ENCODE measurements around the gene CALCOCO1. TPM values are rescaled to one million over a fixed set of nuclear protein-coding genes. Genes with fewer than 3 reads are reported as not detected.
A peak's percentile ranks its signal among the peaks of the same experiment; 100 is the strongest.

The CALCOCO1 gene
- total and polyA plus RNA-seq, 2 of the 8 experiments (the other 6 are each of a cell fraction or from before 2014, with no cell fraction given) = 20.3 to 39.3 TPM

DNA sequence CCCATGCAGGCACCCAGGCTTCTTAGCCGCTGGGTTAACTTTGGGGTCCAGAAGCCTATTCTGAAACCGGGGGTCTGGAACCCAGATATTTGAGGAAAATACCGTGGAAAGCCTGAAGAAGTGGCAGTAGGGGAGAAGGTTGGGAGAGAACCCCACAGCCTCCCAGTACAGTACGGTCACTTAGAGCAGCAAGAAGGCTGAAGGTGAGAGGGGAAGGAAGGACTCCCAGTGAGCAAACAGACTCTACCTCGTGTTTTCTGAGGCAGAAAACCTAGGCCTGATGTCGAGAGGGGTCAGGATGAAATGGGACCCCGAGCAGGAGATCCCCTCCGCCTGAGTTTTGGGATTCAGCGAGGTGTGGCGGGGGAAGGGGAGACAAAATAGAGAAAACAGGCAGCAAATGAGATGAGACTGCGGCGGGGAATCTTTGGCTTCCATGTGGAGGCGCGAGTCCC, 10.7 kb upstream of the CALCOCO1 start:
- FAIRE-seq (no peak), DNase-seq (ENCODE audit: low read depth in 1 of 2, low spot score in 2 of 2) (no peak)
- Histone ChIP-seq H3K4me1 (replicated peaks in 1 of 4; ENCODE audit: control insufficient read depth in 3 of 4, insufficient read depth in 4 of 4, low read length in 3 of 4) (peaks cover 0 to 9% (median 6%) of the 10 kb centered on the region in 4 experiments; a peak in 5 of 7 replicates), H2BK5ac (ENCODE audit: low read depth, low read length) (no peak overlapping the region), H4K5ac (ENCODE audit: insufficient read length, low read depth, low read length) (no peak overlapping the region), H3K4me2 (ENCODE audit: insufficient read depth in 1 of 2, low read depth in 2 of 2, low read length in 2 of 2) (peak overlapping the region; percentile 73 to 85), H3K36me3 (ENCODE audit: control insufficient read depth in 2 of 4, insufficient read depth in 4 of 4, low read length in 3 of 4) (no peaks in the 10 kb centered on the region), H3K9ac (replicated peaks in 1 of 4; ENCODE audit: extremely low read depth in 1 of 4, low read depth in 3 of 4, low read length in 3 of 4) (no peak overlapping the region; a peak in 1 of 7 replicates), H2AK5ac (ENCODE audit: low read depth, low read length) (no peak overlapping the region), H4K20me1 (replicated peaks in 1 of 2; ENCODE audit: control insufficient read depth in 1 of 2, insufficient read depth in 2 of 2, low read length in 2 of 2) (no peaks in the 10 kb centered on the region), H4K8ac (ENCODE audit: extremely low read depth, insufficient read depth, low read length) (no peak overlapping the region), H4K91ac (replicated peaks; ENCODE audit: insufficient read length, low read length) (peak overlapping the region; percentile 8), H2BK12ac (ENCODE audit: low read depth, low read length) (peak overlapping the region; percentile 84; the same call in 1 of the 2 replicates), H3K23me2 (ENCODE audit: low read depth, low read length) (peaks cover 17% of the 10 kb centered on the region), H2AFZ (ENCODE audit: low read length) (peak overlapping the region; percentile 98), H2BK120ac (replicated peaks; ENCODE audit: low read depth, low read length) (no peak overlapping the region), H3K4ac (replicated peaks; ENCODE audit: insufficient read length, low read depth, low read length) (no peak overlapping the region), H3K9me3 (ENCODE audit: insufficient read depth in 2 of 2, low read depth in 1 of 2, low read length in 1 of 2) (no peaks in the 10 kb centered on the region), H3K18ac (ENCODE audit: extremely low read depth, low read length) (peak overlapping the region; percentile 82; the same call in 1 of the 2 replicates), H3K56ac (replicated peaks; ENCODE audit: insufficient read length, low read depth, low read length) (no peak overlapping the region), H2BK15ac (ENCODE audit: low read length) (no peak overlapping the region), H3K79me2 (ENCODE audit: control insufficient read depth in 1 of 2, insufficient read depth in 2 of 2, low read length in 2 of 2) (no peaks in the 10 kb centered on the region), H3K23ac (ENCODE audit: insufficient read length) (no peak overlapping the region), H2BK20ac (ENCODE audit: low read length) (no peak overlapping the region), H3K79me1 (ENCODE audit: low read depth, low read length) (no peaks in the 10 kb centered on the region), H3K27me3 (replicated peaks in 1 of 4; ENCODE audit: control insufficient read depth in 3 of 4, extremely low read depth in 1 of 4, insufficient read depth in 3 of 4, low read length in 3 of 4) (peaks cover 30 to 64% (median 53%) of the 10 kb centered on the region in 4 experiments), H3K14ac (ENCODE audit: insufficient read length) (no peak overlapping the region), H3K4me3 (ENCODE audit: extremely low read depth in 1 of 4, insufficient read depth in 2 of 4, low read depth in 3 of 4, low read length in 4 of 4) (peak overlapping the region; percentile 58 to 74 (median 65)), H3K27ac (ENCODE audit: low read depth, low read length) (no peak overlapping the region)
- 30% methylated on average over 14 of the region's 14 CpGs; no CpG with 5 or more reads in 1 of the 2 experiments for WGBS, 2 experiments (ENCODE audit: extremely low coverage in 1 of 2, insufficient coverage in 1 of 2, insufficient read length in 1 of 2, insufficient replicate concordance in 2 of 2, low coverage in 1 of 2, low lambda C conversion rate in 2 of 2, missing lambda C conversion rate in 1 of 2)
- CTCF ChIA-PET (ENCODE audit: partially characterized antibody) = interaction anchor here (0.9 to 21.0 kb wide), 9 partner anchors 7 to 38 kb away, joined by 4 to 531 read pairs (median 6); partner anchors contain the start of gene CALCOCO1
- TF ChIP-seq, protein P1, sequence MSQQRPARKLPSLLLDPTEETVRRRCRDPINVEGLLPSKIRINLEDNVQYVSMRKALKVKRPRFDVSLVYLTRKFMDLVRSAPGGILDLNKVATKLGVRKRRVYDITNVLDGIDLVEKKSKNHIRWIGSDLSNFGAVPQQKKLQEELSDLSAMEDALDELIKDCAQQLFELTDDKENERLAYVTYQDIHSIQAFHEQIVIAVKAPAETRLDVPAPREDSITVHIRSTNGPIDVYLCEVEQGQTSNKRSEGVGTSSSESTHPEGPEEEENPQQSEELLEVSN (IDR thresholded peaks at IDR 0.05) = no peak
- TF ChIP-seq GTF2F1 (IDR thresholded peaks at IDR 0.05; ENCODE audit: borderline replicate concordance, low read depth, low read length) (no peak), EZH2 (IDR thresholded peaks at IDR 0.05; ENCODE audit: low read depth, low read length, severe bottlenecking) (peak; percentile 36), SIN3A (conservative IDR thresholded peaks at IDR 0.05 in 1 of 2, IDR thresholded peaks at IDR 0.05 in 1 of 2; ENCODE audit: low read depth in 1 of 2, low read length in 2 of 2) (no peak), MAX (IDR thresholded peaks at IDR 0.05) (0 out of 2 replicates have a peak, but pooled peaks have one; percentile 16), RFX5 (IDR thresholded peaks at IDR 0.05; ENCODE audit: borderline replicate concordance, low read depth, low read length) (no peak)
- POLR2A ChIA-PET (ENCODE audit: partially characterized antibody) = interaction anchor here (0.7 to 1.8 kb wide), 6 partner anchors 14 to 62 kb away, joined by 3 to 6 read pairs (median 4); partner anchors contain the start of genes ATP5MC2 and CISTR
